HG02798 (cell line): ENCODE results near the gene COQ10B.

Experiments
- ATAC-seq: cut with Tn5 transposase; IDR thresholded peaks from one replicate; pipeline ENCODE4 v1.9.1; 2021; ENCODE audit warnings: mild to moderate bottlenecking; ENCODE audit not compliant: unreplicated experiment, poor library complexity

COQ10B gene

GRCh38 chr2:197499594-197500502, 46.5 kb downstream of the COQ10B start, which contains the start of the genes HSPD1 and HSPE1:
TSS of gene HSPD1 (minus strand) at chr2:197499840. CDS start at chr2:197498848, 992 bp downstream.
TSS of gene HSPE1 (plus strand) at chr2:197500379. CDS start at chr2:197500437, 58 bp downstream.
- ATAC-seq, result peak; percentile 85

GRCh38 chr2:197500503-197501131, 47.3 kb downstream of the COQ10B start:
- ATAC-seq, result peak; percentile 2

GRCh38 chr2:197502201-197502600, 48.8 kb downstream of the COQ10B start:
- ATAC-seq, result no peak

- ATAC-seq, result no peak
Observed at GRCh38 chr2:197502685-197503084, 49.3 kb downstream of the COQ10B start.

- ATAC-seq, result no peak
Observed at GRCh38 chr2:197504000-197504399, 50.6 kb downstream of the COQ10B start.

GRCh38 chr2:197504512-197504911, 51.2 kb downstream of the COQ10B start:
- ATAC-seq, result no peak

- no peak for ATAC-seq
Observed at GRCh38 chr2:197506658-197507057, 53.3 kb downstream of the COQ10B start.

GRCh38 chr2:197513915-197514314, 60.6 kb downstream of the COQ10B start:
- no peak for ATAC-seq

- no peak for ATAC-seq
Observed at GRCh38 chr2:197514754-197515153, 61.4 kb downstream of the COQ10B start.

GRCh38 chr2:197515315-197515738, 62.0 kb downstream of the COQ10B start:
- ATAC-seq, result no peak

GRCh38 chr2:197515739-197516392, 62.5 kb downstream of the COQ10B start, which contains the start of gene MOB4:
TSS of gene MOB4 (plus strand) at chr2:197516066. CDS start at chr2:197516087, 21 bp downstream.
- peak; percentile 98 for ATAC-seq

GRCh38 chr2:197516393-197516761, 63.0 kb downstream of the COQ10B start:
- no peak for ATAC-seq

GRCh38 chr2:197517150-197517549, 63.8 kb downstream of the COQ10B start:
- ATAC-seq, result no peak
